ENCODE measurements around the gene PRSS27.

Gene PRSS27

GRCh38 chr16:2720064-2720457, at the start of gene PRSS27:
TSS of gene PRSS27 (minus strand) at chr16:2720224. CDS start at chr16:2720160, 64 bp downstream.
- no peak for DNase-seq

- DNase-seq = no peak
Observed at GRCh38 chr16:2769675-2770056, 49.6 kb upstream of the PRSS27 start.

- no peak for DNase-seq
Observed at GRCh38 chr16:2769100-2769529, 49.1 kb upstream of the PRSS27 start.

GRCh38 chr16:2768403-2769089, 48.5 kb upstream of the PRSS27 start:
- no peak for DNase-seq

- no peak for DNase-seq
Observed at GRCh38 chr16:2767891-2768290, 47.9 kb upstream of the PRSS27 start.

- DNase-seq = no peak
Observed at GRCh38 chr16:2767140-2767731, 47.2 kb upstream of the PRSS27 start.

- no peak for DNase-seq
Observed at GRCh38 chr16:2766430-2767139, 46.6 kb upstream of the PRSS27 start.

GRCh38 chr16:2765462-2766404, 45.7 kb upstream of the PRSS27 start:
- no peak for DNase-seq

- DNase-seq = no peak
Observed at GRCh38 chr16:2764718-2765117, 44.7 kb upstream of the PRSS27 start.

- no peak for DNase-seq
Observed at GRCh38 chr16:2763173-2763572, 43.1 kb upstream of the PRSS27 start.

- DNase-seq = no peak
Observed at GRCh38 chr16:2762711-2763110, 42.7 kb upstream of the PRSS27 start.

- DNase-seq = no peak
Observed at GRCh38 chr16:2761886-2762583, 42.0 kb upstream of the PRSS27 start.

GRCh38 chr16:2761472-2761871, 41.4 kb upstream of the PRSS27 start:
- DNase-seq = no peak

GRCh38 chr16:2757344-2757743, 37.3 kb upstream of the PRSS27 start:
- DNase-seq = no peak

- no peak for DNase-seq
Observed at GRCh38 chr16:2756288-2757015, 36.4 kb upstream of the PRSS27 start.

- DNase-seq = no peak
Observed at GRCh38 chr16:2755158-2755557, 35.1 kb upstream of the PRSS27 start.

GRCh38 chr16:2753733-2754020, 33.7 kb upstream of the PRSS27 start:
- DNase-seq = no peak

GRCh38 chr16:2752850-2753732, 33.1 kb upstream of the PRSS27 start:
- peak; percentile 80 for DNase-seq

GRCh38 chr16:2752035-2752849, 32.2 kb upstream of the PRSS27 start, which contains the start of gene SRRM2:
TSS of gene SRRM2 (plus strand) at chr16:2752638. CDS start at chr16:2756365, 3,727 bp downstream.
- peak; percentile 96 for DNase-seq

- DNase-seq = peak; percentile 74
Observed at GRCh38 chr16:2751577-2752034, 31.6 kb upstream of the PRSS27 start.
